GM19239 (cell line): ENCODE measurements around the gene PNMA6E.
A peak's percentile ranks its signal among the peaks of the same experiment; 100 is the strongest.
"Not testable (repeated sequence)": the region's sequence is repeated elsewhere in the genome, so short reads cannot be mapped to it uniquely, and the experiment has no call there.

Experiments used
- DNase-seq: peaks from one replicate; pipeline ENCODE4 v3.0.0; 2011; ENCODE audit warnings: low spot score; ENCODE audit not compliant: insufficient read length
- FAIRE-seq: peaks from 2 replicates; lab custom pipeline; 2011; peaks lifted over from hg19 to GRCh38; lab: Jason Lieb, UNC

Gene PNMA6E

GRCh38 chrX:153409414-153410101, 8.4 kb upstream of the PNMA6E start:
- DNase-seq (no peak), FAIRE-seq (no peak)

- no peak for FAIRE-seq
- no peak for DNase-seq
These were observed 7.8 kb upstream of the PNMA6E start for GRCh38 chrX:153408871-153409351.

DNA sequence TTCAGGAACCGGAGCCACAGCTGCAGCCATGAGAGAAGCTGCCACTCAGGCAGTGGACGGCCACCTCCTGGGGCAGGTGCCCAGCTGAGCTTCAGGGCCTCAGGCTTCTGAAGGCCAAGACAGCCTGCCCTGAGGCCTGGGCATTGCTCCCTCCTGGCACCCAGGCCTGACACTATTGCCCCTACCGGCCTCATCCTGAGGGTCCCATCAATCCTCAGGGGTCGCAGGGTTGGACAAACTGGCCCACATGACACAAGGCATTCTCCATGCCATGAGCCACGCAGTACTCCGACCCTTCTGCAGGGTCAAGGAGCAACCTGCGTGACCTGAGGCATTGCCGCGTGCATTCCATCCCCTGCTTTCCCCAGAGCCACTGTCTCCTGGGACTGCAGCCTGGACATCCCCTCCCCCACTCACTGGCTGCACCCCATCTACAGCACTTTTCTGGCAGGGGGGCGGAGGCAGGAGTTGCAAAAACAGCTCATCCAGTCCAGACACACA, 7.1 kb upstream of the PNMA6E start:
- DNase-seq (no peak), FAIRE-seq (no peak)

- no peak for DNase-seq
- FAIRE-seq: no peak
These were observed 6.6 kb upstream of the PNMA6E start for GRCh38 chrX:153407736-153408135.

- DNase-seq (no peak), FAIRE-seq (no peak)
These were observed 5.8 kb upstream of the PNMA6E start for GRCh38 chrX:153406903-153407302.

DNA sequence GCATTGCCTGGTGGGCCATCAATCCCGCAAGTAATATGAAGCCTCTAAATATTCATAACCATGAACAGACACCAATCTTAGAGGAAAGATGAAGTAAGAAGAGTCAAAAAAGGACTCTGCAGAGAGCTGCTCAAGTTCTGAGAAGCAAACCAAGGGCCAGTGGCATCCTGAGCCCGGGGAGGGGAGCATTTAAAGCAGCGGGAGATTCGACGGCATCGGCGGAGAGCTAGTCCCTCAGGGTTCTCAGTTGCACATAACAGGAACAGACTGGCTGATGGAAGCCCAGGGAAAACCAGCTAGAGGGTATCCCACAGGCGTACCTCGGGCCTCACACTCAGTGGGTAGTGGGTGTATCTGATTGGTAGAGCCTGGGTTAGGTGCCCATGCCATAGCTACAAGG, 4.9 kb upstream of the PNMA6E start:
- no peak for DNase-seq
- FAIRE-seq: no peak

DNA sequence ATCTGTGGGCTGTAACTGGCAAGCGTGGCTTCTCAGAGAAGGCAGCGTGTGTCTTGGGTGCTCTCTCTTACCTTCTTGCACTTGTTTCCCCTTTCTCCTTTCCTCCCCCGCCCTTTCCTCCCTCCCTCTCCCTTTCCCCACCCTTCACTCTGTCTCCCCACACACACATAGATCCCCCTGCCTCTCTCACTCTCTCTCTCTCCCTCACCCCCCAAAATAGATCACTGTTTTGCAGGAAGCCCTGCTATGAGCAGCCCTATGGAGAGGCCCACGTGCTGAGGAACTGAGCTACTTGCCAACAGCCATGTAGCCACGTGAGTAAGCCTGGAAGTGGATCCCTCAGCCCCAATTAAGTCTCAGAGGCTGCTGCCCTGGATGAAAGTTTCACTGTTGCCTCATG, 4.3 kb upstream of the PNMA6E start:
- FAIRE-seq (no peak), DNase-seq (no peak)

DNA sequence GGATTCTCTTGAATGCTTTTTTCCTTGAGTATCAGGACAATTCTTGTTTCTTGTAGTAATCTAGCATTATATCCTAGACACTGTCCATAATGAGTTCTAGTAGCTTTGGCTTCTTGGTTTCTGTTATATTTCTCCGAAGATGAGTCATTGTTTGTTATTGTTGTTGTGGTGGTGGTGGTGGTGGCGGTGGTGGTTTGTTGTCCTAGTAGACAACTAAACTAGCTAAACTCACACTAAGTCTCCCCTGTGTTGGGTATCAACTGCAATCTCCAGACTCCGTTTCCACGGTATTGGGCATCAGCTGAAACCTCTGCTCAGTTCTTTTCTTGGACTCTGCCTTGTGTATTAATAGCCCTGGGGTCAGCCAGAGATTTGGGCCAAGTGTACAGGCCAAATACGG, 3.2 kb upstream of the PNMA6E start:
- FAIRE-seq, DNase-seq: not testable (repeated sequence)

DNA sequence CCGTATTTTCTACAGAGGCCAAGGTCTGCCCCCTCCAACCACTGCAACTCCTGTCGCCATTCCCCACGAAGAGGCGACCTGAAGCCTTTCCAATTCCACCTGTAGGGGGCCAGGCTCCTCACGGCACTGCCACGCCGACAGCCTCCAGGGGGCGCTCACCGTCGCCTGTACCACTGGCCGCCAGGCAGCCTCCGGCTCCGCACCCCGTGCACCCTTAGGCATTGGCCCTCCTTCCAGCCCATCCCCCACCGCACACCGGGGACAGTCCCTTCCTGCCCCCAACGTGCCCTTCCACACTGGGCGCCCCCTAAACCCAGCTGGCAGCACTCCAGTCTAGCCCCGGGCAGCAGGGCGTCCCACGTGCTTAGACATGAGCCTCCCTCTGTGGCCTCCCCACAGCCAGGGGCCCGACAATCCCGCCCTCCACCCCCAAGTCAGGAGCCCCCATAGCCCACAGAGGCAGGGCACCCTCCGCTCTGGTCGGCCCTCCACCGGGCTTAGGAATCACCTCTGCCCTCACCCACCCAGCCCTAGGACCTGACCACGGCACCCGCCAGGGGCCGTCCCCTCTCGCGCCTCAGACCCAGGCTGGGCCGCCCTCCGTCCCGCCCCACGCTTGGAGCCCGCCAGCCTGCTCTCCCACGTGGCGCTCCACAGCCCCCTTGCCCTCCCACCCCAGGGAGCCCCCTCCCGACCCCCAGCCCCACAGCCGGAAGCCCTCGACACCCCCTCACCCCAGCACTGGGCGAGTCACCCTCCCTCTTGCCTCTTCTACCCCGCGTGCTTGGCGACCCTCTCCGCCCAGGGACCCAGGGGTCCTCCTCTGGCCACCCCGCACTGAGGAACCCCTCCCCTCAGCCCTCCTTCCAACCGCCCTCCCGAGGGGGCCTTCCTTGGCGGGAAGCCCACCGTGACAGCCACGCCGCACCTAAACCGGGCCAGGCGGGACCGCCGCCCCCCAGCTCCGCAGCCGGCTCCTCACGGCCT, 711 bp downstream of the PNMA6E start:
- DNase-seq: peak; percentile 80

DNA sequence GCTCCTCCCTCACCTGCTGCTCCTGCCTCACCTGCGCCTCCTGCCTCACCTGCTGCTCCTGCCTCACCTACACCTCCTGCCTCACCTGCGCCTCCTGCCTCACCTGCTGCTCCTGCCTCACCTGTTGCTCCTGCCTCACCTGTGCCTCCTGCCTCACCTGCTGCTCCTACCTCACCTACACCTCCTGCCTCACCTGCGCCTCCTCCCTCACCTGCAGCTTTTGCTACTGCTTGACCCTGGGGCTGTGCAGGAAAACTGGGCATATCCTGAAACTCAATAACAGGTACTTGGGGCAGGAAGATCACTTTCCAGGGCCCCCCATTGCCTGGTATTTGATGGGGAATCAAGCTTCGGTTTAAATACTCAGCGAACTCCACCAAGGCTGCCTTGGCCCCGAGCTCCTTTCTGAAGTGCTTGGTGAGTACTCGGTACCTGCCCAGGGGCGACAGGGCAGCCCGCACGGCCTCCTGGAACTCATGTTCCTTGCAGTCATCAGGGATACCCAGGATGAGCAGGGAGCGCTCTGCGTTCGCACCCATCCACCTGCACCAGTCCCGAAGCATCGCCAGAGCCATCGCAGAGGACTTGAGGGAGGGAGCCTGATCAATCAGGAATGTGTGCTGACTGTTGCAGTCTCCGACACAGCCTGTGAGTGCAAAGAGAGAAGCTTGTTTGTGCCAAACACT, 2.7 kb downstream of the PNMA6E start:
- DNase-seq (no peak), FAIRE-seq (no peak)

More for the DNA sequence above, 711 bp downstream of the PNMA6E start:
- FAIRE-seq: no peak

- FAIRE-seq (no peak), DNase-seq (no peak)
These were observed 3.7 kb downstream of the PNMA6E start for GRCh38 chrX:153397256-153397960.

DNA sequence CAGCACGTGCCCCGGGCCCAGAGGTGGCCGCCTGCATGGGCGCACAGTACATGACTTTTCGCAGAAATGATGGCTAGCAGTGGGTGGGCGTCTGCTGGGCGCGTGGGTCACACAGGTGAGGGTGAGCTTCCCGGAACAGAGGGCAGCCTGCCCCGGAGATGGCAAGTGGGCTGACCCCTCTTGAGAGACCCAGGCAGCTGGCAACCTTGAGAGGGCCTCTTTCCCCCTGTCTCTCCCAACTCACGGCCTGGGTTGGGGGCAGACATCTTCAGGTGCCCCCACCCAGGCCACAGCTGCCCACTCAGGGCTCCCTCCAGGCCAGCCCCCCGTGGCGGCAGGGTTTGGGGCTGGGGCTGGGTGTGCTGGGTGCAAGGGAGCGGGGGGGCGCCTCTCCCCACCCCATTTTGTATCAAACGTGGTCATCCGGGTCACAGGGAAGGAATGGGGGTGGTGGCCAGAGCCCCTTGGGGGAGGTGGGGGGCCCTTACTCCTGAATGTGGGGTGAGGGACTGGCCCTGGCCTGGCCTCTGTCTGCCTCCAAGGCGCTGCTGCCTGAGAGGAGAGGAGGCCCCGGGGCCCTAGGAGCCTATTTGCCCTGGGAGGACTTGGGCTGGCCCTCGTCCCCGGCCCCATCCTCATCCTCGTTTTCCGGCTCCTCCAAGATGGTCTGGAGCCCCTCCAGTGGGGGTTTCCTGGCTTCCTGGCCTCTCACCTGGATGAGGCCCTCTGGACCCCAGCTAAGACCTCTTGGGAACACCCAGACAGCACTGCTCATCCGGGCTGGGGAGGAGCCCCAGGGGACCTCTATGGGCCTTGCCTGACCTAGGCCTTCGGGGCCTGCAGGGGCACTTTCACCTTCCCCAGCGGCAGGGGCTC, 4.6 kb downstream of the PNMA6E start:
- no peak for FAIRE-seq

GRCh38 chrX:153395613-153396319, 5.4 kb downstream of the PNMA6E start:
- DNase-seq (no peak), FAIRE-seq (no peak)

More for the DNA sequence above, 4.6 kb downstream of the PNMA6E start:
- no peak for DNase-seq

GRCh38 chrX:153394612-153395011, 6.5 kb downstream of the PNMA6E start:
- no peak for DNase-seq
- FAIRE-seq: no peak

DNA sequence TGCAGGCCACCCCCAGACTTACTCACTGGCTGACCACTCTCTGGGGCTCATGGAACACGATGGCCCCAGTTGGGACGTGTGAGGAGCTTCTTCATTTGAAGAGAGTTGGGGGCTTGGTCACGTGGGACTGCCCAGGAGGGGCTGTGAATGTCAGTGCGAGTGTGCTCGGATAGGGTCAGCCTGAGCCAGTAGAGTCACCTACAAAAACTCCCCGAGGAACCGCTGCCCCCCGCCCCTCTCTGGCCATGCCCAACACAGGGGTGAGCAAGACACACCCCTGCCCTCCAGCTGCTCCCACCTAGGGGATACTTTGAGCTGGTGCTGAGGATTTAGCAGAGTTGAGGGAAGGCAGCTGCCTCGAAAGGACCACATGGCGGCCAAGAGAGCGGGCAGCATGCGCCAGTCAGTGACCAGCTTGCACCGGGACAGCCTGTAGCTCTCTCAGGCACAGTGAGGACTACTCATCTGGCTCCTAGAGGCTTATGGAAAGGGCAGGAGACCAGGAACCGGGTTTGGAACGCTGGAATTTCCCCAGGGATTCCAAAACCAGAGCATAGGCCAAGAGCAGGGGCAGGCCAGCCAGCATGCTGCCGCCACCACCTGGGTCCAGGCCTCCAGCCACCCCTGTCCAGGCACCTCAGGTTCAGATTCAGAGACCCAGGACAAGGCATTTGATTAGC, 8.4 kb downstream of the PNMA6E start:
- FAIRE-seq (no peak), DNase-seq (no peak)

DNA sequence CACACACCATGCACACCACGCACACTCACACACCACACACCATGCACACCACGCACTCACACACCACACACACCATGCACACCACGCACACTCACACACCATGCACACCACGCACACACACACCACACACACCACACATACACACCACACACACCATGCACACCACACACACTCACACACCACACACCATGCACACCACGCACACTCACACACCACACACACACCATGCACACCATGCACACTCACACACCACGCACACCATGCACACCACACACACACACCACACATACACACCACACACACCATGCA, 11.7 kb downstream of the PNMA6E start:
- not testable (repeated sequence) for FAIRE-seq, DNase-seq

DNA sequence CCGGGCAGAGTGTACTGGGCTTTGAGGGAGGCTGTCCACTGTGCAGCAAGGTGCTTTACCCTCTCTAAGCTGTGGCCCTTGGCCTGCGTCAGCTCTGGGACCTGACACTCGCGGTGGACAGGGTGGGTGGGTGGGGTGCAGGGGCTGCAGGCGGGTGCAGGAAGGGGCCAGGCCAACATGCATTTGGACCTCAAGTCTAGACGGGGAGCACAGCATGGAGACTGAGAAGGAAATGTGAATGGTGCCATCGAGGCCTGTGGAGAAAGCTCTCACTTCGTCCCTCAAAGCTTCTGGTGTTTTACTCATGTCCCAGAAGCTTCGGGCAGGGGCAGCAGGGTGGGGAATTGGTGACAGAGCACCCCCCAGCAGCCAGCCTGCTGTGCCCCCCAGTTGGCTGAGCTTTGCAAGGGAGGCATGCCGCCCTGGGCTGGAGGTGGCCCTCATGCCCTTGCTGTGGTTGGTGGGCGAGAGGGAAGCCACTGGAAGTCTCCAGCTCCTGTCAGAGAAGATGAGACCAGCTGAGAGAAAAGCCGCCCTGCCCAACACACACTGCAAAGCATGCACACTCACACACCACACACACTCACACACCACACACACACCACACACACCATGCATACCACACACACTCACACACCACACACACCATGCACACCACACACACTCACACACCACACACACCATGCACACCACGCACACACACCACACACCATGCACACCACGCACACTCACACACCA, 12.3 kb downstream of the PNMA6E start:
- FAIRE-seq (no peak), DNase-seq (no peak)
